ENCODE results near the gene ANK3.

DNA sequence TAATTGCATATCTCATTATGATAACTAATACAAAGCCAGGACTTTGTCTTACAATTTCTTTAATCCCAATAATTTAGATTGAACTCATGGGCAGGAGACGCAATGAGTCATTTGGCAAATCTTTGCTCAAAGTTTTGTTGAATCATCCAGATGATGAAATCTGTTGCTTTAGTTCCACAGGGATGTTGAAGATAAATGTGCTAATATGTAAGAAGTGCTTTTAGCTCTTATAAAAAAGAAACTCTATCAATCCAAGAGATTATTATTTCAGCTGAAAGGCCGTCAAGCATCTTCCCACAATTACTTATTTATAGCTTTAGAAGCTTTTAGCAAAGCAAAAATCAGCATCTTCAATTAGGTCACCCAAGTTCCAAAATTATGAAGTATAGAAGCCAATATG is 36.8 kb upstream of the ANK3 start:
- TF ChIP-seq, protein P1, sequence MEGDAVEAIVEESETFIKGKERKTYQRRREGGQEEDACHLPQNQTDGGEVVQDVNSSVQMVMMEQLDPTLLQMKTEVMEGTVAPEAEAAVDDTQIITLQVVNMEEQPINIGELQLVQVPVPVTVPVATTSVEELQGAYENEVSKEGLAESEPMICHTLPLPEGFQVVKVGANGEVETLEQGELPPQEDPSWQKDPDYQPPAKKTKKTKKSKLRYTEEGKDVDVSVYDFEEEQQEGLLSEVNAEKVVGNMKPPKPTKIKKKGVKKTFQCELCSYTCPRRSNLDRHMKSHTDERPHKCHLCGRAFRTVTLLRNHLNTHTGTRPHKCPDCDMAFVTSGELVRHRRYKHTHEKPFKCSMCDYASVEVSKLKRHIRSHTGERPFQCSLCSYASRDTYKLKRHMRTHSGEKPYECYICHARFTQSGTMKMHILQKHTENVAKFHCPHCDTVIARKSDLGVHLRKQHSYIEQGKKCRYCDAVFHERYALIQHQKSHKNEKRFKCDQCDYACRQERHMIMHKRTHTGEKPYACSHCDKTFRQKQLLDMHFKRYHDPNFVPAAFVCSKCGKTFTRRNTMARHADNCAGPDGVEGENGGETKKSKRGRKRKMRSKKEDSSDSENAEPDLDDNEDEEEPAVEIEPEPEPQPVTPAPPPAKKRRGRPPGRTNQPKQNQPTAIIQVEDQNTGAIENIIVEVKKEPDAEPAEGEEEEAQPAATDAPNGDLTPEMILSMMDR (conservative IDR thresholded peaks at IDR 0.05 in 1 of 2, IDR thresholded peaks at IDR 0.05 in 1 of 2; ENCODE audit: low read depth in 1 of 2, low read length in 2 of 2), result no peak
- TF ChIP-seq EZH2 (IDR thresholded peaks at IDR 0.05; ENCODE audit: low read length, missing control alignments), result no peak

All from fibroblast of lung (primary cell).